NCI-H187 treated with DMSO at 0.1 percent for 48 hours (cell line): ENCODE data around the gene SEMA4B.

Experiments
- DNase-seq: peaks from one replicate; lab custom pipeline; 2025; lab: John Stamatoyannopoulos, UW

The SEMA4B gene

GRCh38 chr15:90225504-90226234 is 24.5 kb downstream of the SEMA4B start:
- DNase-seq, result no peak

DNA sequence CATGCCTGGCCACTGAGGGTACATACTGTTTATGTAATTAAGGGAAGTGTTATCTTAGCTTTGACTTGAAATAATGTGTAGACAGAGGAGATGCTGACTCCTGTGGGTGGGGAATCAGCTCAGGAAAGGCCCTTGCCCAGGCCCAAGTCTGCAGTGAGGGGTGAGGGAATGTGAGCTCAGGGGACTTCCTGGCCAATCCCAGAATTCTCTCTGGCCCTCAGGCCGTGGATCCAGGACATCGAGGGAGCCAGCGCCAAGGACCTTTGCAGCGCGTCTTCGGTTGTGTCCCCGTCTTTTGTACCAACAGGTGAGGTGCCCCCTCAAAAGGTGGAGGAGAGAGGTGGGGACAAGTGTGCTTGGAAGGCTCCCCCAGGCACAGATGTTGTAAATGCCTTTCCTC is 26.2 kb downstream of the SEMA4B start:
- DNase-seq, result no peak

DNA sequence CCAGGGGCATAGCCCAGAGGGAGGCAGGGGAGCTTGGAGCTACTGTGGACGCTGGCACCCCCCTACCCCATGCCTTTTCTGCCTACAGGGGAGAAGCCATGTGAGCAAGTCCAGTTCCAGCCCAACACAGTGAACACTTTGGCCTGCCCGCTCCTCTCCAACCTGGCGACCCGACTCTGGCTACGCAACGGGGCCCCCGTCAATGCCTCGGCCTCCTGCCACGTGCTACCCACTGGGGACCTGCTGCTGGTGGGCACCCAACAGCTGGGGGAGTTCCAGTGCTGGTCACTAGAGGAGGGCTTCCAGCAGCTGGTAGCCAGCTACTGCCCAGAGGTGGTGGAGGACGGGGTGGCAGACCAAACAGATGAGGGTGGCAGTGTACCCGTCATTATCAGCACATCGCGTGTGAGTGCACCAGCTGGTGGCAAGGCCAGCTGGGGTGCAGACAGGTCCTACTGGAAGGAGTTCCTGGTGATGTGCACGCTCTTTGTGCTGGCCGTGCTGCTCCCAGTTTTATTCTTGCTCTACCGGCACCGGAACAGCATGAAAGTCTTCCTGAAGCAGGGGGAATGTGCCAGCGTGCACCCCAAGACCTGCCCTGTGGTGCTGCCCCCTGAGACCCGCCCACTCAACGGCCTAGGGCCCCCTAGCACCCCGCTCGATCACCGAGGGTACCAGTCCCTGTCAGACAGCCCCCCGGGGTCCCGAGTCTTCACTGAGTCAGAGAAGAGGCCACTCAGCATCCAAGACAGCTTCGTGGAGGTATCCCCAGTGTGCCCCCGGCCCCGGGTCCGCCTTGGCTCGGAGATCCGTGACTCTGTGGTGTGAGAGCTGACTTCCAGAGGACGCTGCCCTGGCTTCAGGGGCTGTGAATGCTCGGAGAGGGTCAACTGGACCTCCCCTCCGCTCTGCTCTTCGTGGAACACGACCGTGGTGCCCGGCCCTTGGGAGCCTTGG is 27.0 kb downstream of the SEMA4B start:
- DNase-seq, result no peak

DNA sequence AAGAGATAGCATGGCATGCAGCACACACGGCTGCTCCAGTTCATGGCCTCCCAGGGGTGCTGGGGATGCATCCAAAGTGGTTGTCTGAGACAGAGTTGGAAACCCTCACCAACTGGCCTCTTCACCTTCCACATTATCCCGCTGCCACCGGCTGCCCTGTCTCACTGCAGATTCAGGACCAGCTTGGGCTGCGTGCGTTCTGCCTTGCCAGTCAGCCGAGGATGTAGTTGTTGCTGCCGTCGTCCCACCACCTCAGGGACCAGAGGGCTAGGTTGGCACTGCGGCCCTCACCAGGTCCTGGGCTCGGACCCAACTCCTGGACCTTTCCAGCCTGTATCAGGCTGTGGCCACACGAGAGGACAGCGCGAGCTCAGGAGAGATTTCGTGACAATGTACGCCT is 27.8 kb downstream of the SEMA4B start:
- DNase-seq, result no peak

GRCh38 chr15:90230071-90230494 is 29.0 kb downstream of the SEMA4B start:
- DNase-seq, result no peak

GRCh38 chr15:90230610-90231009 is 29.5 kb downstream of the SEMA4B start:
- no peak for DNase-seq

DNA sequence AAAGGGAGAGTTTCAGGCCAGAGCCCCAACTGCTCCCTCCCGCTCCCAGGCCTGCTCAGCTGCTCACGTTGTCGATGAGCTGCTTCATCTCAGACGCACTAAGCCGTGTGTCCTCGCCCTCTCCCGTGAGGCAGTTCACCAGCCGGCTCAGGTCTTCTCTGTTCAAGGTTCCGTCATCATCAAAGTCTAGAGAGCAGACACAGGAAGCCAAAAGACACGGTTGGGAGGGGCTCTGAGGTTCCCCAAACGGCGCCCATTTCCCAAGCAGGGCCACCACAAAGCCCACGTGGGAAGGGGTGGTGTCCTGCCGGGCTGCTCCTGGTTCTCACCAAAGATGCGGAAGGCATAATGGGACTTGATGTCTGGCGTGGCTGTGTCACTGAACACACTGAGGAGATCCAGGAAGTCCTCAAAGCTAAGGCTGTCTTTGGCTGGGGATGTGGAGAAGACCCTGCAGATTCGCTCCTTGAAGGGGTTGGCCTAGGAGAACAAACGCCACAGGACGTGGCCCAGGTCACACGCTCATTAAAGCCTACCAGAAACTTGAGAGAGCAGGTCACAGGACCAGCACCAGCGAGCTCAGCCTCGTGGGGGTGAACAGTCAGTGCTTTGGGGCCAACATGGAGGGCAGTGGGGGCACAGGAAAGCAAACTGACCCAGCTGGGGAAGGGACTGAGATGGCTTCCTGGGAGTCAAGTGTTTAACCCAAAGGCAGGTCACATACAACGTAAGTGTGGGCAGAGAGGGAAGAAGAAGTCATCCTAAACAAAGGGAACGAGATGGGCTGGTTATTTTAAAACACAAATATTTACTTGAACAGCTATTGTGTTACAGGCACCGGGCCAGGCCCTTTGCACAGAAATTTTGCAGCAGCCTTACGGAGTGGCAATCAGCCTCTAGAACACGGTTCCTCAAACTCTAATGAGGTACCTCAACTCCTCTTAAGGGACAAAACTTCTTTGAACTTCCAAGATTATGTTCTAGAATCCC is 30.2 kb downstream of the SEMA4B start:
- DNase-seq, result no peak

DNA sequence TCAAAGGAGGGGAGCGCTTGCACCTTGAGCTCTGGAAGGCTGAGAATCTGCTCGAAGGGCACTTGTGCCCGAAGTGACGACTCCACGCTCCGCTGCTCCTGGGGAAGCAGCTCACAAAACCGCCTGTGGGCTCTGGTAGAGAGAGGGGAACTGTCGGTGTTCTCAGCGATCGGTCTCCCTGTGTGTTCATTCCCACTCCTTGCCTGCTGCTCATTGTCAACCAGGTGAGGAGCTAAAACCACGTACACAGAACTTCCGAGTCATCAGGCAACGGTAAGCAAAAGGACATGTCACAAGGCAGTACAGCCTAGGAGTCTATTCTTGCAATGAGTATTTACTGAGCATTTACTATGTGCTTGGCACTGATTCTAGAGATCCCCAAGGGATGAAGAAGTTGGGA is 31.1 kb downstream of the SEMA4B start:
- no peak for DNase-seq

GRCh38 chr15:90232941-90233386 is 31.8 kb downstream of the SEMA4B start:
- no peak for DNase-seq

DNA sequence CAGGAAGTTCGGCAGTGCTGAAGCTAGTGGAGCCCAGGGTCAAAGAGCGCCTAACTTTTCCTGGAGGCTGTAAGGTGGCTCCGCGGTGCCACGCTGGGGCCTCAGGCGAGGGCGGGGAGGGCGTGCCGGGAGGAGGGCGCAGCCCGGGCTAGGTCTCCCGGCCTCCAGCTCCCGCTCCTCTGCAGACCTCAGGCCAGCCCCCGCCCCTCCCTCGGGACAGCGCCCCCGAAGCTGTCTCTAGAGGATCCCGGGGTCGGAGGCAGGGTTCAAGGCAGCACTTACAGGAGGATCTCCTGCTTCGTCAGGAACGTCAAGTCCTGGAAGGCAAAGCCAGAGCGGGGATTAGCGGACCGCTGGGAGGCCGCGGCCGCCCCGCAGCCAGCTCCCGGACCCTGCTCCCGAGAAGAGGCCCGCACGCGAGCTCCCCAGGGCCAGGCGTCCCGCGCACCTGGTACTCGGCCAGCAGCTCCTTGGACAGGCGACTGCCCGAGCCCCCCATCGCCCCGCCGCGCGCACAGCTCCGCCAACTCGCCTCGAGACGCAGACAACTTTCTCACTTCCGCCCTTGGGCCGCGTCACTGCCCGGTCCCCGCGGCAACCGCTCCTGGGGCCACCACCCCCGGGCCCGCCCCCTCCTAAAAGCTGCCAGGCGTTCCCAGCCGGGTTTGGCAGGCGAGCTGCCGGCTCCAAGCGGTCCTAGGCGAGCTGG is 32.4 kb downstream of the SEMA4B start, which contains the start of gene CIB1:
CIB1 (minus strand) TSS at position 555 of the 709 bp plus-strand sequence; CDS start at position 499, 56 bp downstream.
- DNase-seq, result peak; percentile 52

DNA sequence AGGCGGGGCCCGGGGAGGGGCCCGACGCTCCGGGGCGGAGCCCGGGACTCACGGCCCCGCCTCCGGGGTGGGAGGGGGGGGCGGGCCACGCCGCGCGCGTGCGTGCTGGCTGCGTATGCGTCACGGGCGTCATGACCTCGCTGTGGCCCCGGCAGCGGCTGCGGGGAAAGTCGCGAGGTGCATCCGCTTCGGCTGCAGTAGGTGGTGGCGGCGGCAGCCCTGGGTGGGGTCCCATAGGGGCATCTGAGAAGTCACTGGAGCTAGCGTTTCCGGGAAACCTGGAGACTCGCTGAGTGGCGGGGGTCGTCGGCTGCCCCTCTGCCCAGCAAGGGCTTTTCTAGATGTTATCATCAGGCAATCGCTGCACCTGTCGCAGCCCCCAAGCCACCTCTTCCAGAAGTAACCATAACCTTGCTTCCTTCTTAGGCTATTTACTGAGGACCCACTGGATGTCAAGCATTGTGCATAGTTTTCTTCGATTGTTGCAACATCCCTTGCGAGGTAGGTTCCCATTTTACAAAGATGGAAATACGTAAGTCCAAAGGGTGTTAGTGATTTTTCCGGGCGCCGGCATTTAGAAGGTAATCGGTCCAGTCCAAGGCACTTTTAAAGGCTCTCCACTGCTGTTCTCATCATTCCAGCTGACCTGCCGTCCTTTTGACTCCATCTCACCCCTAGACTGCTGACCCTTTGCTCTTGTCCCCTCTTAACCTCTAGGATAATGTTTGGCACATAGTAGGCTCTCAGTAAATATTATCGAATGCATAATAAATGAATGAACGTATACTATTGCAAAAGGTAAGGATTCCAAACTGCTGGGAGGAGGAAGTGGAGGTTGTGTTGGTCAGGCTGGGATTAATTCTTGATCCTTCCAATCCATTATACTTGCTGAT is 33.2 kb downstream of the SEMA4B start, which contains the start of gene GDPGP1:
GDPGP1 (plus strand) TSS at position 114 of the 893 bp plus-strand sequence. CDS start 6,700 bp downstream, outside the sequence.
- no peak for DNase-seq

GRCh38 chr15:90239371-90239770 is 38.2 kb downstream of the SEMA4B start:
- DNase-seq, result no peak

DNA sequence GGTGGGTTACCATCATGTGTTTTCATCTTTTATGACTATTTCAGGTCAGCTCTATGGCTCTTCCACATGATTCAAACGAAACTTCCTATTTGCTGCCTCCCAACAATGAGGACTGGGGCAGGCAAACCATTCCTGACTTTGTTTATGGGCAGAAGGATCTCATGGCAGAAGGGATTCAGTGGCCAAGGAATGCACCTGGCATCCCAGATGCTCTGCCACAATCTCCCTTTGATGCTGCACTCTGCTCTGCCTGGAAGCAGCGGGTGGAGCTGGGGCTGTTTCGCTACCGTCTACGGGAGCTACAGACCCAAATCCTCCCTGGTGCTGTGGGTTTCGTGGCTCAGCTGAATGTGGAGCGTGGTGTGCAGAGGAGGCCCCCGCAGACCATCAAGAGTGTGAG is 39.7 kb downstream of the SEMA4B start:
- no peak for DNase-seq

GRCh38 chr15:90241343-90242192 is 40.4 kb downstream of the SEMA4B start:
- DNase-seq, result no peak

DNA sequence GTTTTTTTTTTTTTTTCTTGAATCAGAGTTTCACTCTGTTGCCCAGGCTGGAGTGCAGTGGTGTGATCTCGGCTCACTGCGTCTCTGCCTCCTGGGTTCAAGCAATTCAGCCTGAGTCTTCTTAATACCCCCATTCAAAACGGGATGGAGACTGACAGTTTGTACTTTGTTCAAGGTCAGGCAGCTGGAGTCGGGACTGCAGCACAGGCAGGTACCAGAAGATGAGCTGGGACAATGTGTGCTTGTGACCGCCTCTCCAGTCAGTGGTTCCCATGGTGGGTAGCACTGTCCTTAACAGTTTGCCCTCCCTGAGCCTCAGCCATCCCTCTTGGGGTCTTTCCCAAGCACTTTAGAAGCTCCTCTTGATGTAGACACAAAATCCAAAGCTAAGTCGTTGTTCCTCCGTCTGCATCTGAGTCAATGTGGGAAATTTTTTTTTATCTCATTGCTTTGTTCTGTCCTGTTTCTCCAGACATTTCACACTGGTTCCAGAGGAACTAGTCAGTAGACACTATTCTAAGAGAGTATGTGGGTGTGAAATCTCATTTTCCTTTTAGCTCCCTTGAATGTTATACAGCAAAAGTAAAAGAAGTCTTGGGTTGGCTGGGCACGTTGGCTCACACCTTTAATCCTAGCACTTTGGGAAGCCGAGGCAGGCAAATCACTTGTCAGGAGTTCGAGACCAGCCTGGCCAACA is 43.0 kb downstream of the SEMA4B start:
- no peak for DNase-seq

DNA sequence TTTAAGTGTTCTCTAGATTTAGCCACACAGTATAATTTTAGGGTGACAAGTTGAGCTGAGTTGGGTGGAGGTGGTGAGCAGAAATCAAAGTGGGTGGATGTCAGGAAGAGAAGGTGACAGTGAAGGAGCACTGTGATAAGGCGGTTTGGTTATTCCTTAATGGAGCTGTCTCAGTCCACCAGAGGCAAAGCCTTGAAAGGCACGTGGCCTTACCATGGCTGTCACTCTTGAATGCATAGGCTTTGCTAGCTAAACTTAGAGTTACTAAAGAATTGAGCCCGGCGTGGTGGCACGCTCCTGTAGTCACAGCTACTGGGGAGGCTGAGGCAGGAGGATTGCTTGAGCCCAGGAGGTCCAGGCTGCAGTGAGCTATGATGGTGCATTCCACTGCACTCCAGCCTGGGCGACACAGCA is 47.7 kb downstream of the SEMA4B start:
- no peak for DNase-seq

DNA sequence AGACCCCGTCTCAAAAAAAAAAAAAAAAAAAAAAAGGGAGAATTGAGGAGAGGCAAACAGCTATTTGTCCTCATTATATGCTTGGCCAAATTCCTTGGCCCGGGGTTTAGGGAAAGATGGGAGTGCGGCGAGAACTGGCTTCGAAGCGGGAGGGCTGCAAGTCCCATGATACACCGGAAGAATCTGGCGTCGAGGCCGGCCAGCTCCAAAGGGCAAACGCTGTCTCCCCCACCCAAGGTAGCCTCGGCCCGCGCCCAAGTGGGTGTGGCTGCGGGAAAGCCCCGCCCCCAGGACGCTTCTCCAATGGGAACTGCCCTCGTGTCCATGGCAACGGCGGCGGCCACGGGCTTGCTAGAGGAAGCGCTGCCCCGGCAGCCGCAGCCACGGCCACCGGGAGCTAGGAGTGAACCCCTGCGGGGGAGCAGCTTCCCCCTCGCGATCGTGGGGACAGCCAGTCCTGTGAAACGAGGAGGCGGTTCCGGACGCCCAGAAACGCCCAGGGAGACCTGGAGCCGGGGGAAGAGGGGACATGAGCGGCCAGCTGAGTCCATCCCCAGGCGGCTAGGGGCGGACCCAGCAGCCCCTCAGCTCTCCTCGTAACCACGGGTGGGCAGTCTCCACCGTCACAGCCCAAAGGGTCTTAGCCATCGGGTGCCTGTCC is 48.2 kb downstream of the SEMA4B start, which contains the start of gene TTLL13:
TTLL13 (plus strand) TSS at position 354 of the 661 bp plus-strand sequence. CDS start 1,075 bp downstream, outside the sequence.
- no peak for DNase-seq
